Skeletal muscle satellite cell (primary cell): ENCODE results near the gene PLEKHB2.
"Not testable (repeated sequence)": the region's sequence is repeated elsewhere in the genome, so short reads cannot be mapped to it uniquely, and the experiment has no call there.

Experiments
- H3K27me3 ChIP-seq: 2 replicates; pipeline ENCODE4 v1.7.0; 2013; ENCODE audit warnings: low read length; ENCODE audit not compliant: control insufficient read depth, insufficient read depth
- H3K36me3 ChIP-seq: 2 replicates; pipeline ENCODE4 v1.7.0; 2013; ENCODE audit warnings: mild to moderate bottlenecking, control low read depth, low read length; ENCODE audit not compliant: insufficient read depth
- H3K4me1 ChIP-seq: 2 replicates; pipeline ENCODE4 v1.7.0; 2013; ENCODE audit warnings: low read length; ENCODE audit not compliant: control insufficient read depth, insufficient read depth
- H3K4me2 ChIP-seq: 2 replicates; pipeline ENCODE4 v1.7.0; 2013; ENCODE audit warnings: mild to moderate bottlenecking, low read length
- H3K4me3 ChIP-seq: 2 replicates; pipeline ENCODE4 v1.7.0; 2013; ENCODE audit warnings: low read length
- H3K9ac ChIP-seq: 2 replicates; pipeline ENCODE4 v1.7.0; 2013; ENCODE audit warnings: mild to moderate bottlenecking, low read depth, low read length, moderate library complexity
- H3K9me3 ChIP-seq: replicated peaks from 2 replicates; pipeline ENCODE4 v1.7.0; 2013; ENCODE audit warnings: mild to moderate bottlenecking, control low read depth, low read length

PLEKHB2 gene

DNA sequence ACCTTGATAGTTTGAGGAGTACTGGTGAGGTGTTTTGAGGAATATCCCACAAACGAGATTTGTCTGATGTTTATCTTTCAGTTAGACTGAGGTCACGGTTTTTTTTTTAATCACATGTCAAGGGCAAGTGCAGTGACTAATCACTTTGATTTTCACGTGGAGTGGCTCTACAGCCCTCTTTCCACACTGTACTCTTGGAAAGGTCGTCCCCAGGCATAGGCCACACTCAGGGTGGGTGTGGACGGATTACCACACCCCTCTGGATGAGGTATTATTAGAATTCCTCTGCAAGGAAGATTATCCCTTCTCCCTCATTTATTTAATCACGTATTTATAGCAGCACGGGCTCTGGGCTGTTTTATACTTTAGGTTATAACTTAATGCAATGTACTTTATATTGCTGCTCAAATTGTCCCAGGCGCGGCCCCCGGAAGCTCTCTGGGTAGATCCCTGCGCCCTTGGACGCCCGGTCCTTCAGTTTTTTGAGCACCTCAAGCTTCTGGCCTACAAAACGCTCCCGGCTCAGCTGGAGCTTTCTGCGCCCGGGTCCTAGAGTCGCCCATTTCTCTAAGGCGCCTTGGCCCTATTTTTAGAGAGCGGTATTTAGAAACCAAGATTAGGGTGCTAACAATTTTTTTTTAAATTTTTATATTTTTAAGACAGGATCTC is 515 bp upstream of the PLEKHB2 start:
- peak overlapping the region; percentile 86 for H3K4me2 ChIP-seq
- no peaks in the 10 kb centered on the region for H3K36me3 ChIP-seq
- peaks cover 21% of the 10 kb centered on the region for H3K4me1 ChIP-seq
- H3K27me3 ChIP-seq: no peaks in the 10 kb centered on the region
- H3K4me3 ChIP-seq: peak overlapping the region; percentile 94
- H3K9ac ChIP-seq: peak overlapping the region; percentile 97
- H3K9me3 ChIP-seq: no peaks in the 10 kb centered on the region

DNA sequence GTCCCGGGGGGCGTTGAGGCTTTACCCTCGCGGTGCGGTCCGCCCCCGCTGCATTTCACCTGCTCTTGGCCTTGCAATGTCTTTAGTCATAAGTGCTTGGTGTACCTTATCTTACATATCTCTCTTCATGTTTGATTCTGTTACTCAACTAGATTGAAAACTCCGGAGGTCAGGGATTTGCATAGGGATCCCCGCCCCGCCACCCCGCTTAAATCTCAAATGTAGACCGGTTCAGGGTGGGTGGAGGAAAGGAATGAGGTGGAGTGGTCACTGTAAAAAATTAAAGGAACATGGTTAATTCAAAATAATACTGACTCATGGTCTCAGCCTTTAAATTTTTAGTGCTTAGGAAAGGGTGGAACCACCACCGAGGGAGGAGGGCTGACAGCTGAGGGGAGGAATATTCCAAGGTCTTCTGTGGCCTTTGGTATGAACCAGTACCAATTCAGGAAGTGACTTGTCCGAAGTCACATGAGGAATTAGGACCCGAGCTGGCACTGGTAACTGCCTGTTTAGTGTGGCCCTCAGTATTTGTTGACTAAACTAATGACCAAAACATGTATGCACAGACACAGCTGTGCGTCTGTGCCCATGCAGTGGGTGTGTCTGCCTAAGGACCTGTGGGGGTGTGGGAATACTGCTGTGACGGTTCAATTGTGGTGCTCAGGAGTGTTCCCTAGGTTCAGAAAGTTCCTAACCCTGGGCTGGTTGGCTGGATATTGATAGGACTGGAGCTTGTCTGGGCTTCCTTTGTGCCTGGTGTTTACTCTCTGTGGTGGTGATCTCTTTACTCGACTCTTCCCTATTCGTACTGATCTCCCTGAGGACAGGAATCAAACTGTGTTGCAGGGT is 1.0 kb downstream of the PLEKHB2 start:
- Histone ChIP-seq H3K4me1 (peaks cover 21% of the 10 kb centered on the region), H3K27me3 (no peaks in the 10 kb centered on the region), H3K9ac (peak overlapping the region; percentile 97), H3K9me3 (no peaks in the 10 kb centered on the region), H3K4me2 (peak overlapping the region; percentile 86), H3K4me3 (peak overlapping the region; percentile 94), H3K36me3 (peaks cover 8% of the 10 kb centered on the region)

DNA sequence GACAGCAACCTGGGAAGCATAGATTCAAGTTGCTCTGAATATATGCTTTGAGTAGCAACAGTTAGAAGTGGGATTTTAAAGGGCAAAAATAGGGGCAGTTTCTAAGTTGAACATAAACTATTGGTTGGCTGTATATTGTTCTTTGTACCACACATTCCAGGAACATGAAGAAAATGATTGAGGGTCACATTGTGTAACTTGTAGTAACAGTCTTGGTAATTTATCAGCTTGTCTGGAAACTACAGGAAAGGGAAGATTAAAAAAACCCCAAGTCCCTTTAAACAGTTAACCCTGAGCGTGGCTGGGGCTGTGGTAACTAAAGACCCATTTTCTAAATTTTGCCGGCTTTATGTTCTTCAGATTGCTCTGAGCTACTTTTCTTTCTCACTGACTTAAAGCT is 7.4 kb downstream of the PLEKHB2 start:
- Histone ChIP-seq H3K4me2 (no peak overlapping the region), H3K4me3 (no peak overlapping the region), H3K36me3 (peaks cover 15% of the 10 kb centered on the region), H3K4me1 (peaks cover 6% of the 10 kb centered on the region), H3K27me3 (no peaks in the 10 kb centered on the region), H3K9ac (no peak overlapping the region), H3K9me3 (no peaks in the 10 kb centered on the region)

DNA sequence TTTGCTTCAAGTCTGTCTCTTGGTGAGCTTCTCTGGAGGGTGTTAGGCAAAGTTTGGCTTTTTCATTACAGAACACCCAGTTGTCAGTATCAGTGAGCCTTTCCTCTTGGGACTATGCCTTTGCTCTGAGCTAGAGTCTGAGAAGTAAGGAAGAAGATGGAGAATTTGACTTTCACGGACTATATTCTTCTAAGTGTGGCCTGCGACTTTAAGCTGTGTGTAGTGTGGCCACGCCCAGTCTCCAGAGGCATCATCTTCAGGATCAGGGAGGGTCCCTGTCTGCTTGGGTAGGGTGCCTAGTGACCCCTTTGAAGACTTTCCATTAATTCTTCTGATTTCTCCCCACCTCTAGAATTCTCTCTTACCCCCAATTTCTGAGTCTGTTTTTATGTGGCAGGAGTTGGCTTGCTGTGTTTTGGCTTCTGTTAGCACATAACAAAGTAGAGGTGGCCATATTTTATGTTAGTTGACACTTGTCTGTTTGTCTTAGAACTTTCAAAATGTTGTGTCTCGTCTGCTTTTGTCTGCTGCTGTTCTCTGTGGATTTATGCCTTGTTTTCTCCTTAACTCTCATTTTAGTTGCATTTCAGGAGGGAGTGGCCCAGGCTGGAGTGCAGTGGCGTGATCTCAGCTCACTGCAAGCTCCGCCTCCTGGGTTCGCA is 8.6 kb downstream of the PLEKHB2 start:
- Histone ChIP-seq H3K9ac (no peak overlapping the region), H3K4me1 (peaks cover 6% of the 10 kb centered on the region), H3K4me2 (no peak overlapping the region), H3K27me3 (no peaks in the 10 kb centered on the region), H3K36me3 (peaks cover 15% of the 10 kb centered on the region), H3K9me3 (no peaks in the 10 kb centered on the region), H3K4me3 (no peak overlapping the region)

DNA sequence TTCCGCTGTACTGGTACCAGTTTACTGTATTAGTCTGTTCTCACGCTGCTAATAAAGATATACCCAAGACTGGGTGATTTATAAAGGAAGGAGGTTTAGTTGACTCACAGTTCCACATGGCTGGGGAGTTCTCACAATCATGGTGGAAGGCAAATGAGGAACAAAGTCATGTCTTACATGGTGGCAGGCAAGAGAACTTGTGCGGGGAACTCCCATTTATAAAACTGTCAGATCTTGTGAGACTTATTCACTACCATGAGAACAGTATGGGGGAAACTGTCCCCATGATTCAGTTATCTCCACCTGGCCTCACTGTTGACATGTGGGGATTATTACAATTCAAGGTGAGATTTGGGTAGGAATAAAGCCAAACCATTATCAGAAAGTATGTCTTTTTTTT is 9.8 kb downstream of the PLEKHB2 start:
- not testable (repeated sequence) for H3K9me3 ChIP-seq, H3K27me3 ChIP-seq, H3K4me3 ChIP-seq, H3K4me1 ChIP-seq, H3K4me2 ChIP-seq, H3K9ac ChIP-seq
- H3K36me3 ChIP-seq: peaks cover 15% of the 10 kb centered on the region

DNA sequence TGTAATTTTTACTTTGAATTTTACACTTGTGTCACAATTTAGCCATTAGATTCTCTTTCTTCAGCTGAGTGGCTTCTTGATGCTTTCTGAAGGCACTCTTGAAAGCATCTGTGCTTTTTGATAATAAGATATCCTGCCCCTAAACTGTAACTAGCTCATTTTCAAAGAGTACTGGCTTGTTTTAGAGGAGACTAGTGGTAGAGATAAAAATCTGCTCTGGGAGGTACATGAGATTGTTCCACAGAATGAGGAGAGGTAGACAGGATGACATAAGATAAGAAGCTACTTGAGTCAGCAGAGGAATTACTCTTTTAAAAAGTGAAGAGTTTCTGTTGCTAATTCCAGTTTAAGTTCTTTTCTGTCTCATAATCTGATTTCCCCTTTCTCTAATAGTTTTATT is 10.6 kb downstream of the PLEKHB2 start:
- Histone ChIP-seq H3K4me2 (no peak overlapping the region), H3K9me3 (no peaks in the 10 kb centered on the region), H3K36me3 (peaks cover 7% of the 10 kb centered on the region), H3K27me3 (no peaks in the 10 kb centered on the region), H3K4me1 (peaks cover 6% of the 10 kb centered on the region), H3K4me3 (no peak overlapping the region), H3K9ac (no peak overlapping the region)

DNA sequence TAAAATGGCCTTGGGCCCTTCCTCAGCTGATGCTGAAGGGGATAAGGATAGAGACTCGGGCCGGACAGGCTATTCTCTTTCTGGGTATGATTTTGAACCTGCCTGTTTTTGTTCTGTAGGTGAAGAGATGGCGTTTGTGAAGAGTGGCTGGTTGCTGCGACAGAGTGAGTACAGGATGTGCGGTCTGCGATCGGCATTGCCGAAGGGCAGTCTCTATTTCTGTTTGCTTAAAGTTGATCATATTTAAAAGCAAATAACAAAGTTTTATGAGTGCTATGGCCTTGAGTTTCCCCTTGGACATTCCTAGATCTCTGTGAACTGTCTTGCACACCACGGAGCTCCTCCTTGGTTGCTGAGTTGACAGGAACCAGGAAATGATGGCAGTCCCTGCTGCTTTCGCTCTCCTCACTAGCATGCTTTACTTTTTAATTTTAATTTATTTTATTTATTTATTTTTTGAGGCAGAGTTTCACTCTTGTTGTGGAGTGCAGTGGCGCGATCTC is 15.7 kb downstream of the PLEKHB2 start:
- Histone ChIP-seq H3K4me3 (no peak overlapping the region), H3K36me3 (peaks cover 31% of the 10 kb centered on the region), H3K27me3 (no peaks in the 10 kb centered on the region), H3K9ac (no peak overlapping the region), H3K9me3 (no peaks in the 10 kb centered on the region), H3K4me2 (no peak overlapping the region), H3K4me1 (no peaks in the 10 kb centered on the region)

DNA sequence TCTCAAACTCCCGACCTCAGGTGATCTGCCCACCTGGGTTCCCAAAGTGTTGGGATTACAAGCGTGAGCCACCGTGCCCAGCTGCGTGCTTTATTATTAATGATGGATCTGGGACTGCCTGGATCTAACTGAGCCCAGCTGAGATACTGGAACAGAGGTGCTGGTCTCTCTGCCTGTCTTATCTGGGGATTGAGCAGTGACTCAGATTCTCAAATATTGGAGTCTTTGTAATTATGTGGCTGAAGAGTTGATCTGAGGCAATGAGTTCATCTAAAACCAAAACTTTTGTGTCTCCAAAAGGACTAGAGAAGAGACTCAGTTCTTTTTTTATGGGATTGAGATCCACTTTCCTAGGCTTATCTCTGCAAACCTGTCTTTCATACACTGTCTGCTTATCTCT is 16.3 kb downstream of the PLEKHB2 start:
- H3K36me3 ChIP-seq: peaks cover 32% of the 10 kb centered on the region
- no peaks in the 10 kb centered on the region for H3K27me3 ChIP-seq
- H3K4me2 ChIP-seq: no peak overlapping the region
- H3K4me3 ChIP-seq: no peak overlapping the region
- no peaks in the 10 kb centered on the region for H3K9me3 ChIP-seq
- H3K9ac ChIP-seq: no peak overlapping the region
- H3K4me1 ChIP-seq: no peaks in the 10 kb centered on the region

DNA sequence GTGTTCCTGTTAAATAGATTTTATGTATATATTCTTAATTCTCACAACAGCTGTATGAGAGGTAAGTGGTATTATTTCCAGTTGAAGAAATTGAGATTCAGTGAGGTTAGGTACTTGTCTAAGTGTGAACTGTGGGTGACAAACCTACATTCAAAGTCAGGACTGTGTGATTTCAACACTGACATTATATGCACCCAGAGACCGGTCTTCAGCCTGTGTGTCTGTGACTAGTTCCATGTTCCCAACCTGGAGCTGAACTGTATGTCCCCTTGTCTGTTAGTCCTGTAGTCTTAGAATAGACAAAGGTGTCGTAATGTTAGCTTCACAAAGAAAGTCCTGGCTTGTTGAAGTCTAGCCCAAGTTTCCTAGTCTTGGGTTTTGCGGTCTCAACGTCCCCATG is 17.4 kb downstream of the PLEKHB2 start:
- H3K4me1 ChIP-seq: no peaks in the 10 kb centered on the region
- H3K4me2 ChIP-seq: no peak overlapping the region
- no peak overlapping the region for H3K9ac ChIP-seq
- H3K27me3 ChIP-seq: no peaks in the 10 kb centered on the region
- no peaks in the 10 kb centered on the region for H3K9me3 ChIP-seq
- H3K4me3 ChIP-seq: no peak overlapping the region
- H3K36me3 ChIP-seq: peaks cover 41% of the 10 kb centered on the region

DNA sequence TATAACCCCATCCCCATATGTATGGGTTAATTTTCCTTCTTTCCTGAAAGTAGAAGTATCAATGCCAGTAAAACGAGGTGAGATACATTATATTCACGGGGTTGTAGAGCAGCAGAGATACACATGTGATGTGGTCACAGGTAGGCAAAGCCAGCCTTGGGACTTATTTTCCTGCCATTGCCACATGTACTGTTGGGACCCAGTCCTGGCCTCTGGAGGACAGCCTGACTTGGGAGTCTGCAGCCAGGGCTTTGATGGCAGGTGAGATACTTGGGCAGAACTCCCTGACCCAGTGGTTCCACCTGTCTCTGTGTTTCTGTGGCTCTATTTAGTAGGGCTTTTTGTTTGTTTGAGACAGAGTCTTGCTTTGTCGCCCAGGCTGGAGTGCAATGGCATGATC is 18.1 kb downstream of the PLEKHB2 start:
- no peaks in the 10 kb centered on the region for H3K4me1 ChIP-seq
- no peak overlapping the region for H3K4me3 ChIP-seq
- no peak overlapping the region for H3K9ac ChIP-seq
- no peak overlapping the region for H3K4me2 ChIP-seq
- no peaks in the 10 kb centered on the region for H3K27me3 ChIP-seq
- no peaks in the 10 kb centered on the region for H3K9me3 ChIP-seq
- peaks cover 47% of the 10 kb centered on the region for H3K36me3 ChIP-seq

DNA sequence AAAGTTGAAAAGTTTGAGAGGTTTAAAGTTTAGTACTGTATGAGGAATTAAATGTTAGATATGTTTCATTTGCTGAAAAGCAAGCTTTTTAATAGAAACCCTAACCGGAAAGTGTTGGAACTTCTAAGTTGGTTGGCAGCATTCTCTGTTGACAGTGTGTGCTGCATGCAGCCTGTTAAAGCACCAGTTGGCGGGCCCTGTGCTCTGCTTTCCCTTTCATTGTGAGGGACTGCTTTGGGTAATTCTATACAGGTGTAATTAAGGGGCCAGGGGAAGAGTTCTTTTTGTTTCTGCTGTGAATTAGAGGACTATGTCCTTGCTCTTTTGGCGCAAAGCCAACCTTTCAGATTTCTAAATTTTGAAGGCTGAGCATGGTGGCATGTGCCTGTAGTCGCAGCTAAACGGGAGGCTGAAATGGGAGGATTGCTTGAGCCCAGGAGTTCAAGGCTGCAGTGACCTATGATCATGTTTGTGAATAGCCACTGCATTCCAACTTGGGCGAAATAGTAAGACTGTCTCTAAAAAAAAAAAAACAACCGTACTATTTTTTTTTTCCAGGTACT is 20.1 kb downstream of the PLEKHB2 start:
- Histone ChIP-seq H3K36me3 (peaks cover 65% of the 10 kb centered on the region), H3K9ac (no peak overlapping the region), H3K4me2 (no peak overlapping the region), H3K4me3 (no peak overlapping the region), H3K9me3 (no peaks in the 10 kb centered on the region), H3K4me1 (no peaks in the 10 kb centered on the region), H3K27me3 (no peaks in the 10 kb centered on the region)
